ENCODE results near the gene INSM1. TPM values are rescaled to one million over a fixed set of nuclear protein-coding genes. Genes with fewer than 3 reads are reported as not detected.

The INSM1 gene
- total RNA-seq, 1 donor from 2014 or later: not detected

GRCh38 chr20:20396794-20397193, 28.9 kb downstream of the INSM1 start:
- Mint-ChIP-seq H3K4me3 (no peak overlapping the region), H3K9me3 (no peaks in the 10 kb centered on the region), H3K36me3 (peaks cover 4% of the 10 kb centered on the region), H3K27me3 (ENCODE audit: low read depth) (no peaks in the 10 kb centered on the region), H3K4me1 (no peaks in the 10 kb centered on the region), H3K27ac (no peak overlapping the region)
- no peak for TF ChIP-seq CTCF (IDR thresholded peaks at IDR 0.05; ENCODE audit: unreplicated experiment)
- DNase-seq (ENCODE audit: low spot score in 2 of 2, unreplicated experiment in 2 of 2): no peak

DNA sequence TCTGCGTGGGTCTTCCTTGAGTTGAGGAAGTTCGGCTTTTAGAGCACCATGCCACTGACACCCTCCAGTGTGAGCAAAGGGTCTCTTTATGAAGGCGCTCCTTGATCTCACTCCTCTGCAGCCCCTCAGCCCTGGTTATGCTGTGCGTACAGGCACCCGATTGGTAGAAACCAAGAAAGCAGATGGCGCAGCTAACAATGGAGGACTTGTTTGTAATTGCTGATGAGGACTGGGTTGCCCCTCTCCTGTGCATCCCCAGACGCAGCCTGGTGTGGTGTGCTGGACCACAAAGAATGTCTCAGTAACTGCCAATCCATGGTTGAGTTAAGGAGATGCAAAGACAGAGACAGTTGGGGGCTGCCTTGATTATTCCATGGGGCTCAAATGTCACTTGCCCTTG, 30.2 kb downstream of the INSM1 start:
- no peak for DNase-seq (ENCODE audit: low spot score in 2 of 2, unreplicated experiment in 2 of 2)
- H3K4me3 Mint-ChIP-seq: no peak overlapping the region
- no peaks in the 10 kb centered on the region for H3K27me3 Mint-ChIP-seq (ENCODE audit: low read depth)
- H3K4me1 Mint-ChIP-seq: no peaks in the 10 kb centered on the region
- H3K36me3 Mint-ChIP-seq: peaks cover under 1% of the 10 kb centered on the region
- H3K27ac Mint-ChIP-seq: no peak overlapping the region
- TF ChIP-seq CTCF (IDR thresholded peaks at IDR 0.05; ENCODE audit: unreplicated experiment): no peak
- no peaks in the 10 kb centered on the region for H3K9me3 Mint-ChIP-seq

GRCh38 chr20:20399531-20400500, 31.9 kb downstream of the INSM1 start:
- no peak for DNase-seq (ENCODE audit: low spot score in 2 of 2, unreplicated experiment in 2 of 2)
- Mint-ChIP-seq H3K27me3 (ENCODE audit: low read depth) (no peaks in the 10 kb centered on the region), H3K9me3 (no peaks in the 10 kb centered on the region), H3K4me1 (no peaks in the 10 kb centered on the region), H3K27ac (no peak overlapping the region), H3K4me3 (no peak overlapping the region), H3K36me3 (no peaks in the 10 kb centered on the region)
- no peak for TF ChIP-seq CTCF (IDR thresholded peaks at IDR 0.05; ENCODE audit: unreplicated experiment)

GRCh38 chr20:20401991-20402390, 34.1 kb downstream of the INSM1 start:
- no peak for DNase-seq (ENCODE audit: low spot score in 2 of 2, unreplicated experiment in 2 of 2)
- no peak overlapping the region for H3K4me3 Mint-ChIP-seq
- no peaks in the 10 kb centered on the region for H3K9me3 Mint-ChIP-seq
- no peak for TF ChIP-seq CTCF (IDR thresholded peaks at IDR 0.05; ENCODE audit: unreplicated experiment)
- no peaks in the 10 kb centered on the region for H3K27me3 Mint-ChIP-seq (ENCODE audit: low read depth)
- no peaks in the 10 kb centered on the region for H3K4me1 Mint-ChIP-seq
- H3K36me3 Mint-ChIP-seq: no peaks in the 10 kb centered on the region
- H3K27ac Mint-ChIP-seq: no peak overlapping the region

DNA sequence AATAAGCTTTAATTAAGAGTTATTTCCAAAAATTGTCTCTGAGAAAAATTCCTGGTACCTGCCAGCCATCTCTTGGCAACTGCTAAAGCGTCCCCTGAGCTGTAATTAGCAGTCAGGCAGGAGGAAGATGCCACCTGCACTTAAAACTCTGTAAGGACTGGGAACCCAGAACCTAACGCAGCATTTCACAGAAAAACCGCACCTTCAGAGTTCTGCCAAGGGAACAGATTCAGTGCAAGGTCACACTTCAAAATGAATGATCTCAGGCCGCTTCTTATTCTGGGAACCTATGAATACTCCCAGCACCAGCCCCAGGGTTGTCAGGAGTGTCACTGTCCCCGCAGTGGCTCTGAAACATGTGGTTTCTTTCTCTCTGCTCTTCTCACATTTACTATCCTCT, 36.7 kb downstream of the INSM1 start:
- no peak overlapping the region for H3K4me3 Mint-ChIP-seq
- no peaks in the 10 kb centered on the region for H3K9me3 Mint-ChIP-seq
- H3K36me3 Mint-ChIP-seq: no peaks in the 10 kb centered on the region
- H3K27me3 Mint-ChIP-seq (ENCODE audit: low read depth): no peaks in the 10 kb centered on the region
- H3K4me1 Mint-ChIP-seq: no peaks in the 10 kb centered on the region
- H3K27ac Mint-ChIP-seq: no peak overlapping the region
- no peak for DNase-seq (ENCODE audit: low spot score in 2 of 2, unreplicated experiment in 2 of 2)
- no peak for TF ChIP-seq CTCF (IDR thresholded peaks at IDR 0.05; ENCODE audit: unreplicated experiment)

Data from mesothelial cell of epicardium (in vitro differentiated cells).